Cardiac fibroblast (primary cell): Measurements from ENCODE around the gene POLR2C.

ENCODE experiments used
- DNase-seq, 2 donors: peaks; one replicate each; pipeline versions ENCODE4 v3.0.0 to v3.0.0-alpha.2; 2010; ENCODE audit warnings: low read depth in 2 of 2
- H3K4me3 ChIP-seq, 2 donors: replicated peaks in 1 of 2; 1 replicate in 1 of 2; 2 replicates in 1 of 2; pipeline ENCODE4 v1.5.1; 2011; ENCODE audit warnings: low read depth in 2 of 2, low read length in 2 of 2, mild to moderate bottlenecking in 2 of 2, moderate library complexity in 1 of 2
- TF ChIP-seq, protein P1 (sequence below): IDR thresholded peaks from one replicate; pipeline ENCODE4 v1.5.1; 2011; ENCODE audit warnings: low read depth, mild to moderate bottlenecking, low read length, inconsistent platforms

Gene POLR2C

DNA sequence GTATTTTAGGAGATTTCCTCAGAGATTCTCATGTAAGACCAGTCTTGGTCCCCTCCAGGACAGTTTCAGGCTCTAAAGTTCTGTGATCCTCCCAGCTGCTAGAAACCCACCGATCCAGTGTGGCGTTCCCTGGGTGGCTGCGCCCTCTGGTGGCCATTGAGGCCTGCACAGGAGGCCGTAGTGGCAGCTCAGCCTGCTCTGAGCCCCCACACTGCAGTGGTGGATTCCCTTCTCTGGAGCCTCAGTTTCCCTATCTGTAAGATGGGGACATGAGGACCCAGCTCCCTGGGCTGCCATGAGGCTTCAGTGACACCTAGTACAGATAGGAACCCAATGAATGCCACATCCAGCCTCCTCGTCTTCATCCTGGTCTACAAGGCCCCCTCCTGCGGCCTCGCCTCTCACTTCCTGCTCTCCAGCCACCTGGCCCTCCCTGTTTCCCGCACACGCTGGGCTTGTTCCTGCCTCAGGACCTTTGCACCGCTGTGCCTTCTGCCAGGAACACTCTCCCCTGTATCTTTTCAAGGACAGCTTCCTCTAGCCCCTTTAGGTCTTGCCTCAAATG is 57.4 kb downstream of the POLR2C start:
- no peak overlapping the region for H3K4me3 ChIP-seq
- TF ChIP-seq, protein P1, sequence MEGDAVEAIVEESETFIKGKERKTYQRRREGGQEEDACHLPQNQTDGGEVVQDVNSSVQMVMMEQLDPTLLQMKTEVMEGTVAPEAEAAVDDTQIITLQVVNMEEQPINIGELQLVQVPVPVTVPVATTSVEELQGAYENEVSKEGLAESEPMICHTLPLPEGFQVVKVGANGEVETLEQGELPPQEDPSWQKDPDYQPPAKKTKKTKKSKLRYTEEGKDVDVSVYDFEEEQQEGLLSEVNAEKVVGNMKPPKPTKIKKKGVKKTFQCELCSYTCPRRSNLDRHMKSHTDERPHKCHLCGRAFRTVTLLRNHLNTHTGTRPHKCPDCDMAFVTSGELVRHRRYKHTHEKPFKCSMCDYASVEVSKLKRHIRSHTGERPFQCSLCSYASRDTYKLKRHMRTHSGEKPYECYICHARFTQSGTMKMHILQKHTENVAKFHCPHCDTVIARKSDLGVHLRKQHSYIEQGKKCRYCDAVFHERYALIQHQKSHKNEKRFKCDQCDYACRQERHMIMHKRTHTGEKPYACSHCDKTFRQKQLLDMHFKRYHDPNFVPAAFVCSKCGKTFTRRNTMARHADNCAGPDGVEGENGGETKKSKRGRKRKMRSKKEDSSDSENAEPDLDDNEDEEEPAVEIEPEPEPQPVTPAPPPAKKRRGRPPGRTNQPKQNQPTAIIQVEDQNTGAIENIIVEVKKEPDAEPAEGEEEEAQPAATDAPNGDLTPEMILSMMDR, result peak; percentile 99
- peak; percentile 71 to 77 for DNase-seq
